Measurements from ENCODE around the gene FAM181A. TPM values are rescaled to one million over a fixed set of nuclear protein-coding genes. Genes with fewer than 3 reads are reported as not detected.

The FAM181A gene
- total RNA-seq, 4 donors from 2014 or later, result not detected

GRCh38 chr14:93915070-93915705, 12.0 kb upstream of the FAM181A start:
- H3K27ac ChIP-seq, result no peak overlapping the region
- no peak for DNase-seq
- no peak overlapping the region for H3K4me3 ChIP-seq
- no peak for TF ChIP-seq CTCF (IDR thresholded peaks at IDR 0.05)
- H3K27me3 ChIP-seq, result no peaks in the 10 kb centered on the region
- H3K4me1 ChIP-seq, result no peaks in the 10 kb centered on the region
- no peaks in the 10 kb centered on the region for H3K36me3 ChIP-seq
- peaks cover 0 to 10% (median 0%) of the 10 kb centered on the region in 4 donors for H3K9me3 ChIP-seq

GRCh38 chr14:93915800-93916199, 11.3 kb upstream of the FAM181A start:
- no peak for DNase-seq

GRCh38 chr14:93916498-93916897, 10.6 kb upstream of the FAM181A start:
- H3K4me3 ChIP-seq, result no peak overlapping the region
- H3K4me1 ChIP-seq, result no peaks in the 10 kb centered on the region
- H3K27me3 ChIP-seq, result no peaks in the 10 kb centered on the region
- TF ChIP-seq POLR2A (IDR thresholded peaks at IDR 0.05), result no peak
- TF ChIP-seq CTCF (IDR thresholded peaks at IDR 0.05), result no peak
- H3K36me3 ChIP-seq, result no peaks in the 10 kb centered on the region
- peaks cover 0 to 10% (median 0%) of the 10 kb centered on the region in 4 donors for H3K9me3 ChIP-seq
- H3K27ac ChIP-seq, result no peak overlapping the region
- DNase-seq, result no peak

More at GRCh38 chr14:93915800-93916199, 11.3 kb upstream of the FAM181A start:
- TF ChIP-seq POLR2A (IDR thresholded peaks at IDR 0.05) (no peak), CTCF (IDR thresholded peaks at IDR 0.05) (no peak)
- Histone ChIP-seq H3K9me3 (peaks cover 0 to 10% (median 0%) of the 10 kb centered on the region in 4 donors), H3K4me3 (no peak overlapping the region), H3K36me3 (no peaks in the 10 kb centered on the region), H3K27me3 (no peaks in the 10 kb centered on the region), H3K27ac (no peak overlapping the region), H3K4me1 (no peaks in the 10 kb centered on the region)

- no peaks in the 10 kb centered on the region for H3K36me3 ChIP-seq
- no peak overlapping the region for H3K27ac ChIP-seq
- peaks cover 0 to 10% (median 0%) of the 10 kb centered on the region in 4 donors for H3K9me3 ChIP-seq
- no peak overlapping the region for H3K4me3 ChIP-seq
- TF ChIP-seq CTCF (IDR thresholded peaks at IDR 0.05) (no peak), POLR2A (IDR thresholded peaks at IDR 0.05) (no peak)
- DNase-seq, result no peak
- H3K4me1 ChIP-seq, result no peaks in the 10 kb centered on the region
- no peaks in the 10 kb centered on the region for H3K27me3 ChIP-seq
Observed at GRCh38 chr14:93917141-93917540, 10.0 kb upstream of the FAM181A start.

- DNase-seq, result peak in 1 of 3 donors; percentile 20
- TF ChIP-seq CTCF (IDR thresholded peaks at IDR 0.05) (no peak), POLR2A (IDR thresholded peaks at IDR 0.05) (no peak)
- Histone ChIP-seq H3K4me3 (no peak overlapping the region), H3K4me1 (no peaks in the 10 kb centered on the region), H3K36me3 (no peaks in the 10 kb centered on the region), H3K27ac (no peak overlapping the region), H3K9me3 (peaks cover 0 to 6% (median 0%) of the 10 kb centered on the region in 4 donors), H3K27me3 (no peaks in the 10 kb centered on the region)
Observed at GRCh38 chr14:93921001-93921806, 5.9 kb upstream of the FAM181A start.

Measured in Peyer's patch (tissue), 4 donors.